ENCODE measurements around the gene B3GAT1.

DNA sequence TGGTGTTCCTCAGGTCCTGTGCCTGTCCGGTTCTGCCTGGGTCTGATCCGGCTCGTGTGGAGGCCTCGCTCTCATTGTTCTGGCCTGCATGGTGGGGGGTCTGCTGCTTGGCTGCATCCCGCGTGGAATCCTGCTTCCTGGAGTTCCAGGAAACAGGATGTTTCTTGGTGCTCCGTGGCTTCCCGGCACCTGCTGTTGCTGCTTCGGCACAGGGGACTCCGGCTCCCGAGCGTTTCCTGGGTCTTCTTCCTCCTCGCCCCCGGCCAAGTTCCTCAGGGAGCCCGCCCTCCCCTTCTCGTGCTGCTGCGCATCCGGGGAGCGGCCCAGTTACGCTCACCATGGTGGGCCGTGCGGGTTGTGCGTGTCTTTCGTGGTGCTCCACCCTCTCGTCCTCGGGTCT lies 50.4 kb downstream of the B3GAT1 start:
- TF ChIP-seq EZH2 (IDR thresholded peaks at IDR 0.05; ENCODE audit: insufficient read depth, poor library complexity, severe bottlenecking) (no peak), EZH2phosphoT487 (IDR thresholded peaks at IDR 0.05; ENCODE audit: insufficient read depth, low read depth) (no peak)

Data from GM23248 (cell line).